HCT116 (cell line): ENCODE results near the gene GTF2A1.

Experiments used
- EGR1 ChIP-seq: IDR thresholded peaks from 2 replicates; pipeline ENCODE4 v1.6.1; 2012; ENCODE audit warnings: low read depth
- EZH2phosphoT487 ChIP-seq: fragments of 200-600 bp; IDR thresholded peaks from 2 replicates; pipeline ENCODE4 v1.6.1; 2018; ENCODE audit warnings: antibody characterized with exemption, borderline replicate concordance
- FOSL1 ChIP-seq: IDR thresholded peaks from 2 replicates; pipeline ENCODE4 v1.6.1; 2012; ENCODE audit warnings: low read depth
- POLR2AphosphoS5 ChIP-seq: IDR thresholded peaks from 2 replicates; pipeline ENCODE4 v1.6.1; 2011; ENCODE audit warnings: mild to moderate bottlenecking, low read depth, low read length, moderate library complexity
- RAD21 ChIP-seq: IDR thresholded peaks from 2 replicates; pipeline ENCODE4 v1.6.1; 2012; ENCODE audit warnings: low read depth, mild to moderate bottlenecking
- SRF ChIP-seq: IDR thresholded peaks from 2 replicates; pipeline ENCODE4 v1.6.1; 2012; ENCODE audit warnings: low read depth
- YY1 ChIP-seq: IDR thresholded peaks from 2 replicates; pipeline ENCODE4 v1.6.1; 2011; ENCODE audit warnings: low read length, low read depth, moderate library complexity, mild to moderate bottlenecking; ENCODE audit not compliant: insufficient replicate concordance; ENCODE audit errors: extremely low read depth
- ZNF274 ChIP-seq: fragments of 200-500 bp; sonication (Bioruptor generic); IDR thresholded peaks from 2 replicates; pipeline ENCODE4 v1.6.1; 2014; ENCODE audit warnings: mild to moderate bottlenecking, low read depth, low read length, inconsistent platforms
- TF ChIP-seq, protein P1 (sequence below), 3 experiments: fragments of 200-600 bp in 1 of 3; sonication (generic) in 1 of 3; IDR thresholded peaks in 2 of 3; conservative IDR thresholded peaks in 1 of 3; 2 replicates each; pipeline ENCODE4 v1.5.1; 2012 to 2017; ENCODE audit warnings: low read depth in 2 of 3, low read length in 2 of 3, antibody characterized with exemption in 1 of 3, borderline replicate concordance in 1 of 3, control low read depth in 1 of 3, mild to moderate bottlenecking in 1 of 3, mixed read lengths in 1 of 3, mixed run types in 1 of 3, moderate library complexity in 1 of 3; ENCODE audit not compliant: insufficient read depth in 1 of 3
- TF ChIP-seq, protein P2 (sequence below): IDR thresholded peaks from 2 replicates; pipeline ENCODE4 v1.6.1; 2011; ENCODE audit warnings: mild to moderate bottlenecking, low read length, moderate library complexity; ENCODE audit not compliant: insufficient replicate concordance; ENCODE audit errors: extremely low read depth
- TF ChIP-seq, protein P3 (sequence below): IDR thresholded peaks from 2 replicates; pipeline ENCODE4 v1.6.1; 2012; ENCODE audit warnings: low read depth

DNA sequence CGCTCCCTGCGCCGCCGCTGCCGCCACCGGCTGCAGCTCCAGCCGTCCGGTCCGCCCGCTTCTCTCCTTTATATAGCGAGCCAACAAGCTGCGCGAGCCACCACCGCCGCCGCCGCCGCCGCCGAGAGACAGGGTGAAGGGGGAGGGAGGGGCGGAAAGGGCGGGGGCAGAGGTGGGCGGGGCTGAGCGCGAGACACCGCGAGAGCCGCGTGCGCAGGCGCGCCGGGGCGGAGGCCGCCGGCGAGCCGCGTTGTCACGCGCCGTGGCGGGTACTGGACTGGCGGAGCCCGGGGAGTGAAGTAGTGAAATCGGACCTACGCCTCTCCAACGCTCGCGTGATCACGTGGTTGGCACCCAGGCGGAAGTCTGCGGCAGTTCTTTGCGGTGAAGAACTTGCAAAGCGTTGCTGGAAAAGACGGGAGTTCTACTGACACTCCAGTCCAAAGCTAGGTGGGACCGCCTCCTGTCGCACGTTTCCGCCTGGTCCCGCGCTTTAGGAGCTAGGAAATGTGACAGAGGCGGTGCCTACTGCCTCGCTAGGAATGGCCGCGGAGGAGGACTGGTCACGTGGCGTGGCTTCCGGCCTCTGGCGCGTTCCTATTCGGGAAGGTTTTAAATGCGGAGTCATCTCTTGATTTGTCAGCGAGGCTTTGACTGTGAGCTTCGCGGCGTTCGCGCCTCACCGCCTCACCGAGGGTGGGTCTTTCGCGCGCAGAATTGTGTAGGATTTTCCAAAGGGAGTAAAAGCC lies at the start of gene GTF2A1:
- TF ChIP-seq, protein P1, sequence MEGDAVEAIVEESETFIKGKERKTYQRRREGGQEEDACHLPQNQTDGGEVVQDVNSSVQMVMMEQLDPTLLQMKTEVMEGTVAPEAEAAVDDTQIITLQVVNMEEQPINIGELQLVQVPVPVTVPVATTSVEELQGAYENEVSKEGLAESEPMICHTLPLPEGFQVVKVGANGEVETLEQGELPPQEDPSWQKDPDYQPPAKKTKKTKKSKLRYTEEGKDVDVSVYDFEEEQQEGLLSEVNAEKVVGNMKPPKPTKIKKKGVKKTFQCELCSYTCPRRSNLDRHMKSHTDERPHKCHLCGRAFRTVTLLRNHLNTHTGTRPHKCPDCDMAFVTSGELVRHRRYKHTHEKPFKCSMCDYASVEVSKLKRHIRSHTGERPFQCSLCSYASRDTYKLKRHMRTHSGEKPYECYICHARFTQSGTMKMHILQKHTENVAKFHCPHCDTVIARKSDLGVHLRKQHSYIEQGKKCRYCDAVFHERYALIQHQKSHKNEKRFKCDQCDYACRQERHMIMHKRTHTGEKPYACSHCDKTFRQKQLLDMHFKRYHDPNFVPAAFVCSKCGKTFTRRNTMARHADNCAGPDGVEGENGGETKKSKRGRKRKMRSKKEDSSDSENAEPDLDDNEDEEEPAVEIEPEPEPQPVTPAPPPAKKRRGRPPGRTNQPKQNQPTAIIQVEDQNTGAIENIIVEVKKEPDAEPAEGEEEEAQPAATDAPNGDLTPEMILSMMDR (IDR thresholded peaks at IDR 0.05 in 2 of 3, conservative IDR thresholded peaks at IDR 0.05 in 1 of 3; ENCODE audit: borderline replicate concordance in 1 of 3, insufficient read depth in 1 of 3, low read depth in 2 of 3, low read length in 2 of 3), result no peak
- TF ChIP-seq RAD21 (no peak), SRF (no peak), POLR2AphosphoS5 (peak; percentile 92), EGR1 (peak; percentile 43; the same call in 1 of the 2 replicates), FOSL1 (no peak), ZNF274 (no peak), EZH2phosphoT487 (no peak), YY1 (peak; percentile 95)
- TF ChIP-seq, protein P2, sequence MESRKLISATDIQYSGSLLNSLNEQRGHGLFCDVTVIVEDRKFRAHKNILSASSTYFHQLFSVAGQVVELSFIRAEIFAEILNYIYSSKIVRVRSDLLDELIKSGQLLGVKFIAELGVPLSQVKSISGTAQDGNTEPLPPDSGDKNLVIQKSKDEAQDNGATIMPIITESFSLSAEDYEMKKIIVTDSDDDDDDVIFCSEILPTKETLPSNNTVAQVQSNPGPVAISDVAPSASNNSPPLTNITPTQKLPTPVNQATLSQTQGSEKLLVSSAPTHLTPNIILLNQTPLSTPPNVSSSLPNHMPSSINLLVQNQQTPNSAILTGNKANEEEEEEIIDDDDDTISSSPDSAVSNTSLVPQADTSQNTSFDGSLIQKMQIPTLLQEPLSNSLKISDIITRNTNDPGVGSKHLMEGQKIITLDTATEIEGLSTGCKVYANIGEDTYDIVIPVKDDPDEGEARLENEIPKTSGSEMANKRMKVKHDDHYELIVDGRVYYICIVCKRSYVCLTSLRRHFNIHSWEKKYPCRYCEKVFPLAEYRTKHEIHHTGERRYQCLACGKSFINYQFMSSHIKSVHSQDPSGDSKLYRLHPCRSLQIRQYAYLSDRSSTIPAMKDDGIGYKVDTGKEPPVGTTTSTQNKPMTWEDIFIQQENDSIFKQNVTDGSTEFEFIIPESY, result peak; percentile 87
- TF ChIP-seq, protein P3, sequence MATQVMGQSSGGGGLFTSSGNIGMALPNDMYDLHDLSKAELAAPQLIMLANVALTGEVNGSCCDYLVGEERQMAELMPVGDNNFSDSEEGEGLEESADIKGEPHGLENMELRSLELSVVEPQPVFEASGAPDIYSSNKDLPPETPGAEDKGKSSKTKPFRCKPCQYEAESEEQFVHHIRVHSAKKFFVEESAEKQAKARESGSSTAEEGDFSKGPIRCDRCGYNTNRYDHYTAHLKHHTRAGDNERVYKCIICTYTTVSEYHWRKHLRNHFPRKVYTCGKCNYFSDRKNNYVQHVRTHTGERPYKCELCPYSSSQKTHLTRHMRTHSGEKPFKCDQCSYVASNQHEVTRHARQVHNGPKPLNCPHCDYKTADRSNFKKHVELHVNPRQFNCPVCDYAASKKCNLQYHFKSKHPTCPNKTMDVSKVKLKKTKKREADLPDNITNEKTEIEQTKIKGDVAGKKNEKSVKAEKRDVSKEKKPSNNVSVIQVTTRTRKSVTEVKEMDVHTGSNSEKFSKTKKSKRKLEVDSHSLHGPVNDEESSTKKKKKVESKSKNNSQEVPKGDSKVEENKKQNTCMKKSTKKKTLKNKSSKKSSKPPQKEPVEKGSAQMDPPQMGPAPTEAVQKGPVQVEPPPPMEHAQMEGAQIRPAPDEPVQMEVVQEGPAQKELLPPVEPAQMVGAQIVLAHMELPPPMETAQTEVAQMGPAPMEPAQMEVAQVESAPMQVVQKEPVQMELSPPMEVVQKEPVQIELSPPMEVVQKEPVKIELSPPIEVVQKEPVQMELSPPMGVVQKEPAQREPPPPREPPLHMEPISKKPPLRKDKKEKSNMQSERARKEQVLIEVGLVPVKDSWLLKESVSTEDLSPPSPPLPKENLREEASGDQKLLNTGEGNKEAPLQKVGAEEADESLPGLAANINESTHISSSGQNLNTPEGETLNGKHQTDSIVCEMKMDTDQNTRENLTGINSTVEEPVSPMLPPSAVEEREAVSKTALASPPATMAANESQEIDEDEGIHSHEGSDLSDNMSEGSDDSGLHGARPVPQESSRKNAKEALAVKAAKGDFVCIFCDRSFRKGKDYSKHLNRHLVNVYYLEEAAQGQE, result no peak
